HG02973 (cell line): ENCODE data around the gene CROCC.
"Not testable (repeated sequence)": the region's sequence is repeated elsewhere in the genome, so short reads cannot be mapped to it uniquely, and the experiment has no call there.

Experiments
- ATAC-seq: cut with Tn5 transposase; IDR thresholded peaks from one replicate; pipeline ENCODE4 v1.9.1; 2021; ENCODE audit warnings: moderate library complexity; ENCODE audit not compliant: unreplicated experiment

Gene CROCC

DNA sequence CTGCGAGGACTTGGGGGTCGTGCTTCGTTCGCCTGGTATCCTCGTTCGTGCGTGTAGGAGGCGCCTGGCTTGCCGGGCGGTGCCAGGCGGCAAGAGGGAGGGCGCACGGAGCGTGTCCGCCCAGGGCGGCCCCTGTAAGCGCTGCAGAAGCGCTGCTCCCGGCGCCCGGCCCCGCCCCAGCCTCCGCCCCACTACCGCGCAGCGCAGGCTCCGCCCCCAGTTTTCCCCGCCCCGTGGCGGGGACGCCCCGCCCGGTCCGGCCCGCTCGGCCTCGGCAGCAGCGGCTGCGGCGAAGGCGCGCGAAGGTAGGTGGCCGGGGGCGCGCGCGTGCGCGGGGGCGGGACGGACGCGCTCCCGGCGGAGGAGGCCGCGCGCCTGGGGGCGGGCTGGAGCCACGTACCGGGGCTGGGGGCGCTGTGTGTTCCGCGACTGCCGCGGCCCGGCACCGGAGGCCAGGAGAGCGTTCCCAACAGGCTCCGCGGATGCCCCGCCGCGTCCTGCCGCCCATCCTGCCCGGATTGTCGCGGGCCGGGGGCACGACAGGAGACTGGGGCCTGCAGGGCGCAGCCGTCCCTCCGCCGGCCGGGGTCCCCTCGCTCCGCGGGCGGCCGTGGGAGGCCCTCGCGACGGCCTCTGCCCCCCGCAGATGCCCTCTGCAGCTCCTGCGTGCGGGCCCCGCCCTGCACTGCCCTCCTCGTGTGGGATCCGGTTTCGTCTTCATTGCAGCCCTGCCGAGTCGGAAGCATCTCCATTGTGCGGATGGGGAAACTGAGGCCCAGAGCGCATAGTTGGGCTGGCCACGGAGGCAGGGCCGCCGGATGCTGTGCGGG is 7.7 kb upstream of the CROCC start:
- peak; percentile 84 for ATAC-seq

DNA sequence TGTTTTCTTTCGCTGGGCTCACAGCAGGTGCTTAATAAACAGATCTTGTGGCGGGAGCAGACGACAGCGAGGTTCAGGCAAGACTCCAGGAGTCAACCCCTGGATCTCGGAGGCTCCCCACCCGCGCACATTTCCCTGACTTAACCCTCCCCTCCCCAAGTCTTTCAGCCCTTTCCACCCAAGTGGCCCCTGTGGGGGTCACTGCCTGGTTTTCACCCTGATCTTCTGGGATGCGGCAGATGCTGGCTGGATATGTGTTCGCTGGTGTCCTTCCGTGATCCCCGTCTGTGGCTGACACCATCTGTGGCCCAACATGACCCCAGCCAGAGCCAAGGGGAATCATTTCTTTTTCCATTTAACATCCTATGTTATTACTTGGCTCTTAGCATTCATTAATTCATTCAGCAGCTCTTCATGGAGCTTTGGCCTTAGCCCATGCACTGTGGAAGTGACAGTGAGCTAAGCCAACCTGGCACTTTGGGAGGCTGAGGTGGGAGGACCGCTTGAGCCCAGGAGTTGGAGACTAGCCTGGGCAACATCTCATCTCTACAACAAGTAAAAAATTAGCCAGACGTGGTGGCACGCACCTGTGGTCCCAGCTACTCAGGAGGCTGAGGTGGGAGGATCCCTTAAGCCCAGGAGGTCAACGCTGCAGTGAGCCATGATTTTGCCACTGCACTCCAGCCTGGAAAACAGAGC is 6.7 kb upstream of the CROCC start:
- not testable (repeated sequence) for ATAC-seq

DNA sequence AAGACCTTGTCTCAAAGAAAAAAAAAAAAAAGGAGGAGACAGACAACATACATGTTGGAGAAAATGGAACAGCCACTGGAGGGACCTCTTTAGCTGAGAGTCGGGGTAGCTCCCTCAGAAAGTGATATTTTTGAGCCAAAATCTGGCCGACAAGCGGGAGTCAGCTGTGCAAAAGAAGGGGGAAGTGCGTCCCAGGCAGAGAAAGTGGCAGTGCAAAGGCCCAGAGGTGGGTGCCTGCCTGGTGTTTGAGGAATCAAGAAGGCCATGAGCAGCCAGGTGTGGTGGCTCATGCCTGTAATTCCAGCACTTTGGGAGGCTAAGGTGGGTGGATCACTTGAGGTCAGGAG is 6.1 kb upstream of the CROCC start:
- no peak for ATAC-seq

DNA sequence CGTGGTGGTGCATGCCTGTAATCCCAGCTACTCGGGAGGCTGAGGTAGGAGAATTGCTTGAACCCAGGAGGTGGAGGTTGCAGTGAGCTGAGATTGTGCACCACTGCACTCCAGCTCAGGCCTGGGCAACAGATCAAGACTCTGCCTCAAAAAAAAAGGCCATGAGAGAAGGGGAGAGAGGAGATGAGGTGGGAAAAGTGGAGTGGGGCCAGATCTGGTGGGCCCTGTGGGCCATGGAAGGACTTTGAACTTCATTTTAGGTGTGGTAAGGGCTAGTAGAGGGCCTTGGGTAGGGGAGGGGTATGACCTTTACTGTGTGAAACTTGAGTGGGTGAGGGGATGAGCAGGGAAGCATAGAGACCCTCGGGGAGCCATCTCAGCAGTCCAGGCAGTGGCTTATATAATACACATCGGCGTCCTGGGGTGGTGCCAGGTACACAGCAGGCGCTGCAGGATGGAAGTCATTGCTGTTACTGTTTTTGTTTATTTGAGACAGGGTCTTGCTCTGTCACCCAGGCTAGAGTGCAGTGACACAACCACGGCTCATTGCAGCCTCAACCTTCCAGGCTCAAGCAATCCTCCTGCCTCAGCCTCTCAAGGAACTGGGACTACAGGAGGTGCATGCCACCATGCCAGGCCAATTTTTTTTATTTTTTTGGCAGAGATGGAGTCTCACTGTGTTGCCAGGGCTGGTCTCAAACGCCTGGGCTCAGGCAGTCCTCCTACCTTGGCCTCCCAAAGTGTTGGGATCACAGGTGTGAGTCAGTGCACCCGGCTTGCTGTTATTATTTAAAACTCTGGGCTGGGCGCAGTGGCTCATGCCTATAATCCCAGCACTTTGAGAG is 5.5 kb upstream of the CROCC start:
- ATAC-seq, result not testable (repeated sequence)

DNA sequence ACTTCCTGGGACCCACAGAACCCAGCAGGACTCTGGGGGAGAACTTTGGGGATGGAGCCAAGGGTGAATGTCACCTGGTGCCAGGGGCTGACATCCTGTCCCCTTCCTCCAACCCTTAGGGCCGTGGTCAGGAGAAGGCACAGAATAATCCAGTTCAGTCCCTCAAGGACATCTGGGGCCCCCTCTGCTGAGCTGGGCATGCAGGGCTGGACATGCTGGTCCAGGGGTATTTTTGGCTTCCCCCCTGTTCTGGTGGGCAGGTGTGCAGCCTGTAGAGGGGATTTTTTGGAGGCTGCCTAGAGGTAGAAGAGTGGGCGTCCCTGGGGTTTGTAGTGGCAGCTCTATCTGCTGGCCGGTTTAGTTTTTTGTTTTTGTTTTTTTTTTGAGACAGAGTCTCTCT is 3.4 kb upstream of the CROCC start:
- ATAC-seq, result no peak

DNA sequence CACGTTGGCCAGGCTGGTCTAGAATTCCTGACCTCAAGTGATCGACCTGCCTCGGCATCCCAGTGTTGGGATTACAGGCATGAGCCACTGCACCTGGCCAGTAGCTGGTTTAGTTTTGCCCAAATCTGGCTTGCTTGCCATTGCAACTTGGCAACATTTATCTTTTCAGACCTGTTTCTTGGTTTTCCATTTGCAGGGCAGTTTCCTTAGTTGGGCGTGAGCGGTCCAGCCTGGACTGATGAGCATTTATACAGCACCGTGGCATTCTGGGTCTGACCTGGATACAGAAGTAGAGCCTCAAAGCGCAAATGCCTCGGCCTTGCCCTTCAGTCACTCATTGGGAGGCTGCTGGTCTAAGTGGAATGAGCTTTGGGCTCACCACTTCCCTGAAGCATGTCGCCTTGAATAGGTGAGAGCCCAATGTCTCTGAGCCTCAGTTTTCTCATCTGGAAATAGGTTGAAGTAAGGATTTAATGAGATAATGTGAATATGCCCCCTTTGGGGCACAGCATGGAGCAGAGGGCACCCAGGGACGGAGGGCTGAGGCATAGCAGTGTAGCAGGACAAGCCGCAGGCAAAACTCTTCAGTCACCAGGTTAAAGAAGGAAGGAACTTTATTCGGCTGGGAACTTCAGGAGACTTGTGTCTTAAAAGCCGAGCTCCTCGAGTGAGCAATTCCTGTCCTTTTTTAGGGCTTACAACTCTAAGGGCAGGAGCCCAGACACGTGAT is 2.6 kb upstream of the CROCC start:
- ATAC-seq, result not testable (repeated sequence)

DNA sequence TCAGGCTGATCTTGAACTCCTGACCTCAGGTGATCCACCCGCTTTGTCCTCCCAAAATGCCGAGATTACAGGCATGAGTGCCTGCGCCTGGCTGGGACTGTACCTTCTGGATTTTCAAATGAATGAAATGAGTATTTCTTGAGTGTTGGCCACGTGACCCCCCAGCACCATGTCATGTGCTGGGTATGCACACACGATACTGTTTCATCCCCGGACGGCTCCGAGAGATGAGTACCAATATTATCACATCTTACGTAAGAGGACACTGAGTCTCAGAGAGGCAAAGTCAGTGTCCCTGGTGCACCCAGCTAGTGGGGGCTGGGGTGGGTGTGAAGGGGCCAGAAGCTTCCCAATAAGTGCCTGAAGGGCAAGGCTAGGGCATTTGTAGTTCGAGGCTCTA is 780 bp upstream of the CROCC start:
- ATAC-seq, result no peak

DNA sequence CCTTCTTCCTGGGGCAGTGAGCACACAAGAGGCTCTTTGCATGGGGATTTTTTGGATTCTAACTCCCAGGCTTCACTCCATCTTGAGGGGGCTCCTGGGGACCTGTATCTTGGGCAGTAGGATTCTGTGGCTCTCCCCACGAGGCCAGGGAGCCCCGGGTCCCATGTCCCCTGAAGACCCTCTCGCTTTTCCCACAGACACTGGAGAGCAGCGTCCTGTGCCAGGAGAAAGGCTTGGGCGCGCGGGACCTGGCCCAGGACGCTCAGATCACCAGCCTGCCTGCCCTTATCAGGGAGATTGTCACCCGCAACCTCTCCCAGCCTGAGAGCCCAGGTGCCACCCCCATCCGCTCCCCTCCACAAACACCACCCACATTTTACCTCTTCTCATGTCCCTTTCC is 735 bp downstream of the CROCC start:
- ATAC-seq, result no peak

DNA sequence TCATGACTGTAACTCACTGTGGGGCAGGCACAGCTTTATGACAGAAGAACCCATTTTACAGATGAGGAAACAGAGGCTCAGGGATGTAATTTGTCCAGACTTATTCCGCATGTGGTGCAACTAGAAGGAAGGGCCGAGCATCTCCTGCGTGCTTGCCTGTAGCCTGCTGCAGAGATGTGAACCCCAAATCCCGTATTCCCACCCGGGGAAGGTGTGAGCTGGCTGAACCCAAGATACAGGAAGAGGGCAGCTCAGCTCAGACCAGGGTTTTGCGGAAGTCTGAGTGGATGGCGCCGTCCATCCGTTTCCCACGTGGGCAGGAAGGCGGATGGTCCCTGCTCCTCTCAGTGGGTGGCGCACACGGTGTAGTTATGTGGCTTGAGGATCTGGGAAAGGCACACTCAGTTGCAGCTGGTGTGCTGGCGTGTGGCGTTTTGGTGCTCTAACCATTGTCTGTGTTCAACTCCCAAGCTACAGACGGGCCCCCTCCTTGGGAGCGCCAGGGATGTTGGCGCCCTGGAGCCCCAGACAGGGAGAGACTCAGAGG is 1.2 kb downstream of the CROCC start:
- no peak for ATAC-seq

DNA sequence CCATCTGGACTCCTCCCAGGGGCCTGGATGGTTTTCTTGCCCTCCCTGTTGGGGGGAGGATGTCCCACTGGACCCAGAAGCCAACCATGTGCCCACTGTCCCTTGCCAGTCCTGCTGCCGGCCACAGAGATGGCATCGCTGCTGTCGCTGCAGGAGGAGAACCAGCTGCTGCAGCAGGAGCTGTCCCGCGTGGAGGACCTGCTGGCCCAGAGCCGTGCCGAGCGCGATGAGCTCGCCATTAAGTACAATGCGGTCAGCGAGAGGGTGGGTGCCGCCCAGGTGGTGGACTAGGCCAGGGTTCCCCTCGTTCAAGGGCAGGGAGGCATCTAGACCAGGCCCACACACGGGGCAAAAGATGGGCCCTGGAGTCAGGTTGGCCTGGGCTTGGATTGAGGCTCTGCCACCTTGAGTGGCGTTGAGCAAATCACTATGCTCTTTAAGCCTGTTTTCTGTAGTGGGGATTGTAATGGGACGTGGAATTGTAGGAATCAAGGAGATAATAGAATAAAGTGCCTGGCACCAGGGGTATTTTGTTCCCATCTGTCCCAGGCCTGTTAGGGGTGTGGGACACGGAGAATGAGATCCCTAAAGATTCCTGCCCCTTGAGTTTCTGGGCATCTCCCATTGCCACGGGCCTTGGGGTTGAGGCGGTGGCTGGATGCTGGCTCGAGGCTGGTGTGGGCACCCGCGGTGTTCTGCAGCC is 2.6 kb downstream of the CROCC start:
- ATAC-seq, result no peak

DNA sequence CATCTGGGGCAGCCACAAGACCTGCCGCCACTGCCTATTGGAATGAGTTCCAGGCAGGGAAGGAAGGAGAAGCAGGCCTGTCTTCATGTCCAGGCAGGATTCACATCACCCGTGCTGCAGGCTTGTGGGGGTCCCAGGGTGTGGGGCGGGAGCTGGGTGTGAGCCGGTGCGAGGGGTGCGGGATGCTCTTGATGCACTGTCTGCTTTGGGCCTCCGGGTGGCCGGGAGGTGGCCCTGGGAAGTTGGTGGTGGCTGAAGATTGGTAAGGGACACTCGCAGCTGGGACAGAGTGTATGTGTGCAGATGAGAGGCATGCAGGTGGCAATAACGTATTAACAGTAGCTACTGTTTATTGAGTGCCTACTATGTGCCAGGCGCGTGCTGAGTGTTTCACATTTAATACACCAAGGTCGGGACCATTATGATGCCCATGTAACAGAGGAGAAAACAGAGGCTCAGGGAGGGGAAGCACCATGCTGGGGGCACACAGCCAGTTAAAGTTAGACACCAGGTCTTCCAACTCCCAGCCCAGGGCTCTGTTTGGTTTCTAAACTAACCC is 3.3 kb downstream of the CROCC start:
- ATAC-seq, result no peak

DNA sequence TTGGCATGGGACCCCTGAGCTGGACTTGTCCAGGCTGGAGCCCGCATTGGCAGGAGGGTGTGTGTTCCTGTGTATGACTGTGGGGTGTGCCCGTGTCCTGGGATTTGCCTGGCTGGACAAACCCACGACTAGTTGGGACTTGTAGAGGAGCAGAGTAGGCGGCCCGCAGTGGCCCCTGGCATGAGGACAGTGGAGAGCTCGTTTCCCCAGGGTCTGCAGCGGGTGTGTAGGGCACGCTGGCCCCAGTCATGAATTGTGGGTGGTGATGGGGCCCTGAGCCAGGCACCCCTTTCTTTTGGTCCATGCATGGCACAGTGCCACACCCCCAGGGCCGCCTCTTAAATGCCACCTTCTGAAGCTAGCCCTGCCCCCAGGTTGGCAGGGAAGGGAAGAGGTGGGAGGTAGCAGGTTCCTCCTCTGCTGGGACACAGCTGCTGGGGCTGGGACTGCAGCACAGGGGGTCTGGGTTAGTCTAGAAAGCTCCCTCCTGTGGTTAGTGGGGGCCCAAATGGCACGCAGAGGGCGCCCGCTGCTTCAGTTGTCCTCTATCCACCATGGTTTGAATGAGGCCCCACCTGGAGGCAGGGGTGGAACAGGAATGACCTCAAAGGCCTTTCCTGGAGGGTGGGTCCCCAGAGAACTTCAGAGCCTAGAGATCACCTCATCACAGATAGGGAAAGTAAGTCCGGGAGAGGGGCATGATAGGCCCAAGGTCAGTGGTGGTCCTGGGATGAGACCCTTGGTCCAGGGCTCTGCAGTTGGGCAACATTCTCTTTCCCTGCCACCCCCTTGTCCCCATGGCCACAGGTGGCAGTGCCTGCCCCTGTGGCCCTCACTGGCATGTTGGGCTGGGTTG is 4.1 kb downstream of the CROCC start:
- no peak for ATAC-seq

DNA sequence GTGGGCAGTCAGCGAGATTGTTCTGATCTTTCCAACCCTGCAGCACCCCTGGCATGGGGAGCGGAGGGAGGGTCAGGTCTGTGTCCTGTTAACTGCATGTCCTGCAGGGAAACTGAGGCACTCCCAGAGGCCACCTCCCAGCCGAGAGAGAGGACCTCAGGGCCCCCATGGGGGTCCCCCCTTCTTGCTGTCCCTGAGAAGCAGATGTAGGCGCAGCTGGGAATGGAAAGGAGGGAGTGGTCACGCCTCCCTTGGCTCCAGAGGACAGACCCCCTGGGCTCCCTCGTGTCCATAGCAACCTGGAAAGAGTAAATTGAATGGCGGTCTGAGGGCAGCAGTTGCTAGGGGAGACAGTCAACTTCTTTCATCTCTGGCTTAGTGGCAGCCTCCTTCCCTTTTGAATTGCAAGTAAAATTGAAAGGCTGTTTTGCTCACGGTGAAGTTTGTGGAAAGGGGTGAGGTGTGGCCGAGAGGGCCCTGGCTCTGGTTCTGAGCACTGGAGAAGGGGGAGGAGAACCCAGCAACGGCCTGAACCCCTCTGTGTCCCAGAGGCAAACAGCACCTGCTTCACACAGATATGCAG is 4.9 kb downstream of the CROCC start:
- no peak for ATAC-seq

DNA sequence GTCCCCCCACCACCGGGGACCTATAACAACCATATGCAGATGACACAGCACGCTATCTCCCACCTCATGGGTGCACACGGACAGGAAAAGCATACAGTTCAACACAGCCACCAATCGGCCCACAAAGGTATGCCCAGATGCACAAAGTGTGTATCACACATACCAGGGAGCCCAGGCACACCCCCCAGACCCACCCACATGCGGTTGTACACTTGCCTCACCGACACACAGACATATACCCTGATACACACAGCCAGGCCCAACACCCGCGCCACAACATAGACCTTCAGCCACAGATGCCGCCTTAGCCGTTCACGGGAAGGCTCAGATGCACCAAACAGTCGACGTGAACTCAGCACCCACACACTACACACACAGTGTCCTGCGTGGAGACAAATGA is 5.5 kb downstream of the CROCC start:
- no peak for ATAC-seq

DNA sequence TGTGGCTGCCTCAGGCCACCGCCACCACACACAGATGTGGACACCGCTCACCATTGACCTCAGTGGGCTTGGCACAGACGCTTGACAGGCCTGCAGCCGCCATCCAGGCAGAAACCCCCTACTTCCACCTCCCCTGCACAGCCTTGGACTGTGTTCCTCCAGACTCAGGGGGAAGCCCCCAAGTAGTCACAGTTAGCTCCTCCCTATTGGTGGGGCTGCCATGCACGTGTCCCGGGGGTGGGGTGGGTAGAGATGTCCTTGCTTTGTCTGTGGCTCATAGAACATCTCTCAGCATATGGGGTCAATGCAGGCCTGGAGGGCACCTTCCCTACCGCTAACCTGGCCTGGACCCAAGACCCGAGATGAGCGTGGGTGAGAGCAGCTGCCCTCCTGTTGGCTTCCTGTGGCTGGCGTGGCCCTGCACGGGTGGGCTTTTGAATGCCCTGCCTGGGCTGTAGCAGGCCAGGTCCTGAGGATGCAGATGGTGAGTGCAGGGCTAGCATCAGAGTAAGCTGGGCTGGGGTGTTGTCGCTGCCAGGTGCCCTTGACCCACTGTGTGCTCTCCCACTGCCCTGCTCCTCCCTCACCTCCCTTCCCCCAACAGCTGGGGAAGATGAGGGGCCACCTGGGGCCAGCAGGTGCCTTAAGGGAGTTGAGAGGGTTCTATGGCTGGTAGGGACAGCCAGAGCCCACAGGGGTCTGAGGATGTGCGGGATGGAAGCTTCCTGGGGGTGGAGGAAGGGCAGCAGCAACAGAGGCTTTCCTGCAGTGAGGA is 6.2 kb downstream of the CROCC start:
- no peak for ATAC-seq

DNA sequence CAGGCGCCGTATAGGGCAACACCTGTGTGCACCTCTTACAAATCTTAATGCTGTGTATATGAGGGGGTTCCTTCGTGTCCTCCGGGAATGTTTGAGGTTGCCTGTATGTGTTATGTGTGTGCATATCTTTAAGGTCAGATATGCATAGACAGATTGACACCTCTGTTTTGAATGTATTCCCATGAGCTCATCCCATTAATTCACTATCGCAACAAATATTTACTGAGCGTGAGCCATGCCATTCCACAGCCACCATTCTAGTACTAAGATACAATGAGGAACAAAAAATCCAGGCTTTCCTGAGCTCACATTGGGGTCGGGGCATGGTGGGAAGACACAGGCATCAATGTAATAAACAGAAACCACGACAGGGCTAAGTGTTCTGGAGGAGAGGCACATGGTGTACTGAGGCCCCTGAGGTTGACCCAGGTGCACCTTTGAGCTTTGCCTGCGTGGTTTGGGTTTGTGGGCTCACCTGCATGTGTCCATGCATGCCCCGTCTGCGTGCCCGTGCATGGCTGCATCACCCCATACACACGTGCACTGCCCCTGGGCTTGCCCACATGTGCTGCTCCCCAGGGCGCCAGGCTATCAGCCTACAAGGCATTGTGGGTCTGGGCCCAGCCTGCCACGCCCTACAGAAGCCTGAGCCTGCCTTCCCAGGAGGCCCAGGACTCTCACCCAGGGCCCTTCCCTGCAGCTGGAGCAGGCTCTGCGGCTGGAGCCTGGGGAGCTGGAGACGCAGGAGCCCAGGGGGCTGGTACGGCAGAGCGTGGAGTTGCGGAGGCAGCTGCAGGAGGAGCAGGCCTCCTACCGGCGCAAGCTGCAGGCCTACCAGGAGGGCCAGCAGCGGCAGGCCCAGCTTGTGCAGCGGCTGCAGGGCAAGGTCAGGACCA is 7.7 kb downstream of the CROCC start:
- ATAC-seq, result not testable (repeated sequence)
